Transverse colon (tissue), 4 donors: ENCODE measurements around the gene OR6M1. TPM values are rescaled to one million over a fixed set of nuclear protein-coding genes. Genes with fewer than 3 reads are reported as not detected.

ENCODE experiments used
- DNase-seq: peaks from one replicate; pipeline ENCODE4 v3.0.0-alpha.2; 2019
- H3K27ac ChIP-seq, 4 donors: fragments of 200-600 bp; sonication (generic); 2 replicates each; pipeline ENCODE4 v1.5.1; 2016 to 2018; ENCODE audit warnings: inconsistent platforms in 4 of 4
- H3K27me3 ChIP-seq: fragments of 200-600 bp; sonication (generic); 2 replicates; pipeline ENCODE4 v1.5.1; 2017; ENCODE audit warnings: inconsistent platforms
- H3K36me3 ChIP-seq, 4 donors: fragments of 200-600 bp; sonication (generic); 2 replicates each; pipeline ENCODE4 v1.5.1; 2017 to 2019; ENCODE audit warnings: inconsistent platforms in 4 of 4
- H3K4me1 ChIP-seq, 4 donors: fragments of 200-600 bp; sonication (generic); 2 replicates each; pipeline ENCODE4 v1.5.1; 2017 to 2020; ENCODE audit warnings: inconsistent platforms in 4 of 4
- H3K4me3 ChIP-seq, 4 donors: fragments of 200-600 bp; sonication (generic); 1 replicate in 1 of 4; 2 replicates in 3 of 4; pipeline versions ENCODE4 v1.5.1 to v1.6.1; 2017 to 2019; ENCODE audit warnings: inconsistent platforms in 4 of 4
- H3K9me3 ChIP-seq, 2 donors: fragments of 200-600 bp; sonication (generic); 2 replicates each; pipeline ENCODE4 v1.5.1; 2017 to 2019; ENCODE audit warnings: inconsistent platforms in 2 of 2
- EP300 ChIP-seq: sonication (generic); formaldehyde crosslinking; IDR thresholded peaks from one replicate; pipeline ENCODE4 v1.6.1; 2017; ENCODE audit warnings: antibody characterized with exemption, low read depth
- POLR2A ChIP-seq: fragments of 450-650 bp; IDR thresholded peaks from one replicate; pipeline ENCODE4 v1.6.1; 2016; ENCODE audit warnings: antibody characterized with exemption, mild to moderate bottlenecking, moderate library complexity
- POLR2AphosphoS5 ChIP-seq, 3 donors: sonication (generic); formaldehyde crosslinking; IDR thresholded peaks; one replicate each; pipeline ENCODE4 v1.6.1; 2016; ENCODE audit warnings: antibody characterized with exemption in 3 of 3
- WGBS, 2 donors: methylation state at CpG; one replicate each; pipeline ENCODE4 v1.1.5; 2018; ENCODE audit warnings: low coverage in 1 of 2; 5-methylcytosine and 5-hydroxymethylcytosine counted together
- in situ Hi-C, 4 donors: fragments of 200-750 bp; cut with MboI; loops; one replicate each; pipeline versions ENCODE4 v1.15.0 to v1.15.1; 2017; ENCODE audit warnings: low sequenced_read_pairs in 3 of 4, low pct_ligation_motif_present in 1 of 4, low pct_unique_long_range_greater_than_20kb in 1 of 4
- intact Hi-C: fragments of 100-400 bp; cut with DNase I; formaldehyde crosslinking; loops from one replicate; pipeline ENCODE4 v1.15.1; 2023; ENCODE audit warnings: low total_unique reads
- total RNA-seq, 4 donors: library from RNA; depleted of rRNA; stranded (reverse); fragments of >200 nt; gene quantifications; one replicate each; pipeline ENCODE4 v1.1.0, GENCODE V29; 2016
- TF ChIP-seq, protein P1 (sequence below), 5 experiments: fragments of 200-600 bp in 3 of 5; fragments of 450-650 bp in 2 of 5; sonication (generic) in 3 of 5; IDR thresholded peaks; 1 replicate in 2 of 5; 2 replicates in 3 of 5; pipeline ENCODE4 v1.5.1; 2016 to 2017; ENCODE audit warnings: antibody characterized with exemption in 5 of 5, inconsistent platforms in 3 of 5, mild to moderate bottlenecking in 2 of 5, moderate library complexity in 1 of 5

Gene OR6M1
- total RNA-seq, 4 donors from 2014 or later = not detected

DNA sequence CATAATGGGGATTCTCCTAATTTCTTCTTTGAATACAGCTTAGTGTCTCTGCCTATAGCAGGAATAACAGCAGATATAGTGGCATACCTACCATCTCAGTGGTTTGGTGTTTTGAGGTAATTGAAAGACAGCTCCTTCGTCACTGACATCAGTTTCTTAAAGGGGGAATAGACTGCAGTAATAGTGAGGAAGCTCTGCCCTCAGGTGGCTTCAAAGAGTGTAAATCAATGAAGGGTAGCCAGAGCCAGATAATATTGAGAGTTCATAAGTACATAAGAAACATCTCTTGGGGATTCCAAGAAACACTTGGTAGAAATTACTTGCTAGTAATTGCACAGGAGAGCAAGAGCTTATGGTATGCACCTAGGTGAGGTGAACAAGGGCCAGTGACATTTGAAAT lies 4.4 kb downstream of the OR6M1 start:
- no peak for DNase-seq
- H3K4me1 ChIP-seq = no peaks in the 10 kb centered on the region
- intact Hi-C loops = loop anchor here (1.0 kb wide), 1 partner anchor 22 kb away; no protein-coding TSS in a partner anchor
- in situ Hi-C loops = no loop called here
- H3K4me3 ChIP-seq = no peak overlapping the region
- no peaks in the 10 kb centered on the region for H3K27me3 ChIP-seq
- no peak overlapping the region for H3K27ac ChIP-seq
- no peak for TF ChIP-seq POLR2AphosphoS5 (IDR thresholded peaks at IDR 0.05)
- TF ChIP-seq EP300 = no peak
- TF ChIP-seq, protein P1, sequence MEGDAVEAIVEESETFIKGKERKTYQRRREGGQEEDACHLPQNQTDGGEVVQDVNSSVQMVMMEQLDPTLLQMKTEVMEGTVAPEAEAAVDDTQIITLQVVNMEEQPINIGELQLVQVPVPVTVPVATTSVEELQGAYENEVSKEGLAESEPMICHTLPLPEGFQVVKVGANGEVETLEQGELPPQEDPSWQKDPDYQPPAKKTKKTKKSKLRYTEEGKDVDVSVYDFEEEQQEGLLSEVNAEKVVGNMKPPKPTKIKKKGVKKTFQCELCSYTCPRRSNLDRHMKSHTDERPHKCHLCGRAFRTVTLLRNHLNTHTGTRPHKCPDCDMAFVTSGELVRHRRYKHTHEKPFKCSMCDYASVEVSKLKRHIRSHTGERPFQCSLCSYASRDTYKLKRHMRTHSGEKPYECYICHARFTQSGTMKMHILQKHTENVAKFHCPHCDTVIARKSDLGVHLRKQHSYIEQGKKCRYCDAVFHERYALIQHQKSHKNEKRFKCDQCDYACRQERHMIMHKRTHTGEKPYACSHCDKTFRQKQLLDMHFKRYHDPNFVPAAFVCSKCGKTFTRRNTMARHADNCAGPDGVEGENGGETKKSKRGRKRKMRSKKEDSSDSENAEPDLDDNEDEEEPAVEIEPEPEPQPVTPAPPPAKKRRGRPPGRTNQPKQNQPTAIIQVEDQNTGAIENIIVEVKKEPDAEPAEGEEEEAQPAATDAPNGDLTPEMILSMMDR (IDR thresholded peaks at IDR 0.05) = no peak
- no peak for TF ChIP-seq POLR2A
- no peaks in the 10 kb centered on the region for H3K9me3 ChIP-seq
- H3K36me3 ChIP-seq = no peaks in the 10 kb centered on the region
- 0 to 44% methylated on average over 1 of the region's 1 CpG for WGBS, 2 donors

DNA sequence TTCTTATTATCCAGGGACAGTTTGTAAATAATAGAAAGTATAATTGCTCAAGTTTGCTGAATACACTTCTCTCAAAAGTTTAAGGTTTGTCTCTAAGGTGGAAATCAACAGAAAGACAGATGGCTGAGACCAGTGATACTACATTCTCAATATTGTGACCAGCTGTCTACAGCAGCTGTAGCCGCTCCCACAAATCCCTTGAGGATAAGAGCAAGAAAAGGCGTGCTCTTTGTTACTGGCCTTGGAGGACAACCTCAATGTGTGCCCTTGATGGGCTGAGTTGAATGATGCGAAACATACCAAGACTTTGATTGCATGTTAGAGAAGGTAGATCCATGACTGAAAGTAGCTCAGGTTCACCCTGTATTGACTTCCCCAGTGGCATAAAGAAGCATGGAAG lies 6.1 kb downstream of the OR6M1 start:
- no peaks in the 10 kb centered on the region for H3K27me3 ChIP-seq
- no peak overlapping the region for H3K4me3 ChIP-seq
- no peaks in the 10 kb centered on the region for H3K4me1 ChIP-seq
- DNase-seq = no peak
- 80 to 82% methylated on average over 3 of the region's 3 CpGs for WGBS, 2 donors
- H3K9me3 ChIP-seq = no peaks in the 10 kb centered on the region
- intact Hi-C loops (no loop called here), in situ Hi-C loops (no loop called here)
- no peak for TF ChIP-seq EP300
- TF ChIP-seq POLR2A = no peak
- TF ChIP-seq, protein P1 (IDR thresholded peaks at IDR 0.05) = no peak
- TF ChIP-seq POLR2AphosphoS5 (IDR thresholded peaks at IDR 0.05) = no peak
- H3K36me3 ChIP-seq = no peaks in the 10 kb centered on the region
- no peak overlapping the region for H3K27ac ChIP-seq

DNA sequence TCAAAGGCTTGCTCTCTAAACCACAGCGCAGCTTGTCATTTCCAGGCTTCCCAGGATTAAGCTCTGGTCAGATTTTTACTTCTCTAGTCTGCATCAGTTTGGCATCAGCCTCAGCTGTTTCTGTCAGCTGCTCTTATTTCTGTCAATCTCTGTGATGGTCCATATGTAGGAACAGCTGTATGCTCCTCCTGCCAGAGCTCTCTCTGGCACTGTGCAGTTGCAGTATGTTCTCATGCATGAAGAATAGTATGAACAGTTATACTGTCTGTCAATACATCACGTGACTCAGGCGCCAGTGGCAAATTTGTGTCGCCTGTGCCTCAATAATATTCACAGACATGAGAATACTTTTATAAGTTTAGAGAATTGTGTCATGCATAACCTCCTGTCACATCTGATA lies 6.7 kb downstream of the OR6M1 start:
- TF ChIP-seq, protein P1 (IDR thresholded peaks at IDR 0.05) = no peak
- TF ChIP-seq POLR2AphosphoS5 (IDR thresholded peaks at IDR 0.05) (no peak), POLR2A (no peak), EP300 (no peak)
- Histone ChIP-seq H3K27ac (no peak overlapping the region), H3K27me3 (no peaks in the 10 kb centered on the region), H3K4me1 (no peaks in the 10 kb centered on the region), H3K4me3 (no peak overlapping the region), H3K36me3 (no peaks in the 10 kb centered on the region), H3K9me3 (no peaks in the 10 kb centered on the region)
- in situ Hi-C loops (no loop called here), intact Hi-C loops (no loop called here)
- 82% methylated on average over 4 of the region's 4 CpGs; no CpG with 5 or more reads in 1 of the 2 donors for WGBS, 2 donors
- DNase-seq = no peak

DNA sequence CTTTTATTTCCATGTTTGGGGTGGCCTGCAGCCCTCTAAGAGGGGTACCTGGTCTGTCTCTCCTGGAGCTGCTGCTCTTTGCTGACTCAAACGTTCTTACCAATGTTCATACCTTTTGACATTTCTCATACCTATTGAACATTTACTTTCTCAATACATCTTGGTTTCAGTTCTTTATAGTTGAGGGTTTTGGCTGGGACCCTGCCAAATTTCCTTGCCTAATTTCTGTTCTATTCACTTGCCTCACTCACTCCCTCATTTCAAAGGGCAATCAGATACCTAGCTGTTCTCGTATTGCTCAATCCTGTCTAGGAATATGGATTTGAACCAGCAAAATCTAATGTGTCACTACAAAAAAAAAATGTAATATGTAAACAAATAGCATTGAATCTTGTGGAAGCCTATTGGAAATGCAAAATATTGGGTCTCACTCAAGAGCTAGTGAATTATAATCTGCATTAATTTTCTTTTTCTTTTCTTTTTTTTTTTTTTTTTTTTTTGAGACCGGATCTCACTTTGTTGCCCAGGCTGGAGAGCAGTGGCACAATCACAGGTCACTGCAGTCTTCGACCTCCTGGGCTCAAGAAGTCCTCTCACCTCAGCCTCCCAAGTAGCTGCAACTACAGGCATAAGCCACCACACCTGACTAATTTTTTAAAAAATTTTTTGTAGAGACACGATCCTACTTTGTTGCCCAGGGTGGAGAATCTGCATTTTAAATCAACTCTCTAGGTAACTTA lies 7.5 kb downstream of the OR6M1 start:
- TF ChIP-seq EP300 (no peak), POLR2AphosphoS5 (IDR thresholded peaks at IDR 0.05) (no peak), POLR2A (no peak)
- TF ChIP-seq, protein P1 (IDR thresholded peaks at IDR 0.05) = no peak
- intact Hi-C loops = no loop called here
- H3K4me1 ChIP-seq = no peaks in the 10 kb centered on the region
- WGBS, 2 donors = 67 to 74% methylated on average over 4 to 5 of the region's 5 CpGs
- H3K4me3 ChIP-seq = no peak overlapping the region
- H3K36me3 ChIP-seq = no peaks in the 10 kb centered on the region
- H3K9me3 ChIP-seq = no peaks in the 10 kb centered on the region
- H3K27me3 ChIP-seq = no peaks in the 10 kb centered on the region
- DNase-seq = no peak
- H3K27ac ChIP-seq = no peak overlapping the region
- in situ Hi-C loops = no loop called here
